ENCODE data around the gene CYP11A1. TPM values are rescaled to one million over a fixed set of nuclear protein-coding genes. Genes with fewer than 3 reads are reported as not detected.
A peak's percentile ranks its signal among the peaks of the same experiment; 100 is the strongest.

The CYP11A1 gene
- total and polyA plus RNA-seq, 4 donors: 0.15 to 0.97 (median 0.69) TPM

- Histone ChIP-seq H3K36me3 (ENCODE audit: control insufficient read depth in 4 of 4, insufficient read depth in 4 of 4, low read length in 4 of 4) (no peaks in the 10 kb centered on the region), H3K4me1 (ENCODE audit: control insufficient read depth in 5 of 5, insufficient read depth in 5 of 5, low read length in 5 of 5) (peaks cover 0 to 14% (median 0%) of the 10 kb centered on the region in 5 donors), H3K9me3 (ENCODE audit: control insufficient read depth in 4 of 4, insufficient read depth in 3 of 4, low read length in 3 of 4) (no peaks in the 10 kb centered on the region), H3K27ac (ENCODE audit: low read depth in 1 of 2, low read length in 1 of 2) (no peak overlapping the region), H3K4me3 (no peak overlapping the region), H3K27me3 (ENCODE audit: control insufficient read depth in 3 of 3, insufficient read depth in 3 of 3, low read length in 2 of 3) (peaks cover 0 to 2% (median 0%) of the 10 kb centered on the region in 3 donors), H3K9ac (ENCODE audit: insufficient read depth in 1 of 2, low read length in 2 of 2) (no peak overlapping the region)
- no peak for ATAC-seq (ENCODE audit: insufficient read depth, low FRiP score)
- no peak for TF ChIP-seq CTCF (IDR thresholded peaks at IDR 0.05; ENCODE audit: control extremely low read depth, extremely low read depth)
- 78 to 82% methylated on average over 6 of the region's 6 CpGs for WGBS, 2 donors
- no peak for DNase-seq
These were observed 9.6 kb upstream of the CYP11A1 start for GRCh38 chr15:74376825-74377581.

GRCh38 chr15:74376226-74376625, 8.8 kb upstream of the CYP11A1 start:
- H3K9me3 ChIP-seq (ENCODE audit: control insufficient read depth in 4 of 4, insufficient read depth in 3 of 4, low read length in 3 of 4): no peaks in the 10 kb centered on the region
- WGBS, 2 donors: 85 to 92% methylated on average over 1 of the region's 1 CpG
- H3K4me1 ChIP-seq (ENCODE audit: control insufficient read depth in 5 of 5, insufficient read depth in 5 of 5, low read length in 5 of 5): peaks cover 0 to 14% (median 0%) of the 10 kb centered on the region in 5 donors
- no peak for TF ChIP-seq CTCF (IDR thresholded peaks at IDR 0.05; ENCODE audit: control extremely low read depth, extremely low read depth)
- no peak overlapping the region for H3K27ac ChIP-seq (ENCODE audit: low read depth in 1 of 2, low read length in 1 of 2)
- DNase-seq (no peak), ATAC-seq (ENCODE audit: insufficient read depth, low FRiP score) (no peak)
- no peaks in the 10 kb centered on the region for H3K36me3 ChIP-seq (ENCODE audit: control insufficient read depth in 4 of 4, insufficient read depth in 4 of 4, low read length in 4 of 4)
- no peak overlapping the region for H3K9ac ChIP-seq (ENCODE audit: insufficient read depth in 1 of 2, low read length in 2 of 2)
- peaks cover 0 to 2% (median 0%) of the 10 kb centered on the region in 3 donors for H3K27me3 ChIP-seq (ENCODE audit: control insufficient read depth in 3 of 3, insufficient read depth in 3 of 3, low read length in 2 of 3)
- H3K4me3 ChIP-seq: no peak overlapping the region

GRCh38 chr15:74375303-74375693, 7.9 kb upstream of the CYP11A1 start:
- Histone ChIP-seq H3K27me3 (ENCODE audit: control insufficient read depth in 3 of 3, insufficient read depth in 3 of 3, low read length in 2 of 3) (peaks cover 0 to 2% (median under 1%) of the 10 kb centered on the region in 3 donors), H3K4me3 (no peak overlapping the region), H3K4me1 (ENCODE audit: control insufficient read depth in 5 of 5, insufficient read depth in 5 of 5, low read length in 5 of 5) (peaks cover 0 to 14% (median 0%) of the 10 kb centered on the region in 5 donors), H3K36me3 (ENCODE audit: control insufficient read depth in 4 of 4, insufficient read depth in 4 of 4, low read length in 4 of 4) (no peaks in the 10 kb centered on the region), H3K9me3 (ENCODE audit: control insufficient read depth in 4 of 4, insufficient read depth in 3 of 4, low read length in 3 of 4) (no peaks in the 10 kb centered on the region), H3K9ac (ENCODE audit: insufficient read depth in 1 of 2, low read length in 2 of 2) (no peak overlapping the region), H3K27ac (ENCODE audit: low read depth in 1 of 2, low read length in 1 of 2) (no peak overlapping the region)
- peak; percentile 74 for TF ChIP-seq CTCF (IDR thresholded peaks at IDR 0.05; ENCODE audit: control extremely low read depth, extremely low read depth)
- WGBS, 2 donors: 15 to 19% methylated on average over 9 of the region's 9 CpGs
- peak; percentile 76 to 79 (median 77) for DNase-seq
- ATAC-seq (ENCODE audit: insufficient read depth, low FRiP score): no peak
